ENCODE data around the gene MGAT4A. TPM values are rescaled to one million over a fixed set of nuclear protein-coding genes. Genes with fewer than 3 reads are reported as not detected.

Gene MGAT4A
- total RNA-seq, 4 donors from 2014 or later, result 4.2 to 14.1 (median 12.2) TPM

DNA sequence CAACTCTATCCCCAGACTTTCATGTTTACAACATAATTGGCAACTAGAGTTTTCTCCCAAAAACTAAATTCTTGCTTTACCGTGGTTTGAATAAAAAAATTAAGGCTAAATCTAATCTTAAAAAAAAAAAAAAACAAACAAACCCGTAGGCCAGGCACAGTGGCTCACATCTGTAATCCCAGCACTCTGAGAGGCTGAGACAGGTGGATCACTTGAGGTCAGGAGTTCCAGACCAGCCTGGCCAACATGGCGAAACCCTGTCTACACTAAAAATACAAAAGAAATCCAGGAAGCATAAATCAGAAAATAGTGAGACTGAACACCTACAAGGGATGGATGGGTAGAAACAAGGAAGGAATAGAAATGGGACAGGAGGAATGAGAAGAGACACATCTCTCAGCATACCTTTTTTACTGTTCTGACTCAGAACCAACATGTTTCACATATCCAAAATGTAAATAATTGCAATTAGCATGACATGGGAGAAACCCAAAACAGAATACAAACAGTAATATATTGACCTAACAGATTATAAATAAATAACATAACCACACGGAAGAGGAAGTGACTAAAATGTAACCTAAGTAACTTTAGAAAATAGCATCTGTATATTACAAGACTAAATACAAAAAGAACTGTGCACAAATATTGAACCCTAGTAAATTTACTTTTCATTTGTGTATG is 17.5 kb downstream of the MGAT4A start:
- no peaks in the 10 kb centered on the region for H3K9me3 ChIP-seq
- in situ Hi-C loops (cut with MboI; ENCODE audit: low sequenced_read_pairs in 4 of 4), result no loop called here
- H3K4me1 ChIP-seq, result peaks cover 0 to 18% of the 10 kb centered on the region in 2 donors
- TF ChIP-seq, protein P1, sequence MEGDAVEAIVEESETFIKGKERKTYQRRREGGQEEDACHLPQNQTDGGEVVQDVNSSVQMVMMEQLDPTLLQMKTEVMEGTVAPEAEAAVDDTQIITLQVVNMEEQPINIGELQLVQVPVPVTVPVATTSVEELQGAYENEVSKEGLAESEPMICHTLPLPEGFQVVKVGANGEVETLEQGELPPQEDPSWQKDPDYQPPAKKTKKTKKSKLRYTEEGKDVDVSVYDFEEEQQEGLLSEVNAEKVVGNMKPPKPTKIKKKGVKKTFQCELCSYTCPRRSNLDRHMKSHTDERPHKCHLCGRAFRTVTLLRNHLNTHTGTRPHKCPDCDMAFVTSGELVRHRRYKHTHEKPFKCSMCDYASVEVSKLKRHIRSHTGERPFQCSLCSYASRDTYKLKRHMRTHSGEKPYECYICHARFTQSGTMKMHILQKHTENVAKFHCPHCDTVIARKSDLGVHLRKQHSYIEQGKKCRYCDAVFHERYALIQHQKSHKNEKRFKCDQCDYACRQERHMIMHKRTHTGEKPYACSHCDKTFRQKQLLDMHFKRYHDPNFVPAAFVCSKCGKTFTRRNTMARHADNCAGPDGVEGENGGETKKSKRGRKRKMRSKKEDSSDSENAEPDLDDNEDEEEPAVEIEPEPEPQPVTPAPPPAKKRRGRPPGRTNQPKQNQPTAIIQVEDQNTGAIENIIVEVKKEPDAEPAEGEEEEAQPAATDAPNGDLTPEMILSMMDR (IDR thresholded peaks at IDR 0.05 in 4 of 5, conservative IDR thresholded peaks at IDR 0.05 in 1 of 5), result no peak
- no peak for TF ChIP-seq POLR2A (IDR thresholded peaks at IDR 0.05)
- no peaks in the 10 kb centered on the region for H3K36me3 ChIP-seq
- no peak for DNase-seq
- no peak overlapping the region for H3K4me3 ChIP-seq
- intact Hi-C loops (cut with DNase I; ENCODE audit: low total_unique reads), result no loop called here
- no peaks in the 10 kb centered on the region for H3K27me3 ChIP-seq
- ATAC-seq, result no peak
- H3K27ac ChIP-seq, result no peak overlapping the region

DNA sequence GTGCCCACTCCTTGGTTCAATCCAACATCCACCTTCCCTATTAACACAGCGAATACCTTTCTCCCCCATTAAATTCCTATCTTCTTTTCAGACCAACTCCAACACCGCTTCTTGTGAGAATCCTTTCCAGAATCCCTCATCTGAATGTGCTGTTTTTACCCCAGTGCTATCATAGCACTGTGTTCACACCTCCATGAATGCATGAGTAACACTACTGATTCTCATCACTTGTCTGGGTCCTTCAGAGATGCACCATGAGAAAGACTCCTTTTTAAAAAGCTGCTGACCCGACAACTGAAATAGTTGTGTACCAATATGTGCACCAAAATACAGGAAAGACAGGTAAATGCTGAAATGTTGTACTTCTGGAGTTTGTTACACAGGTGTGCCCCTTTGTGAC is 18.8 kb downstream of the MGAT4A start:
- Histone ChIP-seq H3K27me3 (no peaks in the 10 kb centered on the region), H3K4me1 (peaks cover 0 to 22% of the 10 kb centered on the region in 2 donors), H3K27ac (no peak overlapping the region), H3K9me3 (no peaks in the 10 kb centered on the region), H3K36me3 (no peaks in the 10 kb centered on the region), H3K4me3 (no peak overlapping the region)
- intact Hi-C loops (cut with DNase I; ENCODE audit: low total_unique reads), result no loop called here
- ATAC-seq (no peak), DNase-seq (no peak)
- in situ Hi-C loops (cut with MboI; ENCODE audit: low sequenced_read_pairs in 4 of 4), result no loop called here
- TF ChIP-seq, protein P1 (IDR thresholded peaks at IDR 0.05 in 4 of 5, conservative IDR thresholded peaks at IDR 0.05 in 1 of 5), result no peak
- TF ChIP-seq POLR2A (IDR thresholded peaks at IDR 0.05), result no peak

DNA sequence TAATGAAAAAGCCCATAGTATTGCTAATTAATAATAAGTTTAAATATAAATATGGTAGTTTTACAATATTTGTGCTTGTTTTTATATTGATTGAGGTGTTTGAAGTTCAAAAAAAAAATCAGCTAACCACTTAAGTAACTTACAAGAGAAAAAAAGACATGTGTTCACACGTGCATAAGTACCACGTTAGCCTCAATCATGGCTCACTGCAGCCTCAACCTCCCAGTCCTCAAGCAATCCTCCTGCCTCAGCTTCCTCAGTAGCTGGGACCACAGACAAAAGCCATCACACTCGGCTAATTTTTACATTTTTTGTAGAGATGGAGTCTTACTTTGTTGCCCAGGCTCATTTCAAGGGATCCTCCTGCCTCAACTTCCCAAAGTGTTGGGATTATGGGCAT is 19.4 kb downstream of the MGAT4A start:
- ATAC-seq (no peak), DNase-seq (no peak)
- Histone ChIP-seq H3K9me3 (no peaks in the 10 kb centered on the region), H3K4me3 (no peak overlapping the region), H3K4me1 (peaks cover 0 to 25% of the 10 kb centered on the region in 2 donors), H3K27ac (no peak overlapping the region), H3K36me3 (no peaks in the 10 kb centered on the region), H3K27me3 (no peaks in the 10 kb centered on the region)
- in situ Hi-C loops (cut with MboI; ENCODE audit: low sequenced_read_pairs in 4 of 4) (no loop called here), intact Hi-C loops (cut with DNase I; ENCODE audit: low total_unique reads) (no loop called here)
- TF ChIP-seq, protein P1 (IDR thresholded peaks at IDR 0.05 in 4 of 5, conservative IDR thresholded peaks at IDR 0.05 in 1 of 5), result no peak
- no peak for TF ChIP-seq POLR2A (IDR thresholded peaks at IDR 0.05)

DNA sequence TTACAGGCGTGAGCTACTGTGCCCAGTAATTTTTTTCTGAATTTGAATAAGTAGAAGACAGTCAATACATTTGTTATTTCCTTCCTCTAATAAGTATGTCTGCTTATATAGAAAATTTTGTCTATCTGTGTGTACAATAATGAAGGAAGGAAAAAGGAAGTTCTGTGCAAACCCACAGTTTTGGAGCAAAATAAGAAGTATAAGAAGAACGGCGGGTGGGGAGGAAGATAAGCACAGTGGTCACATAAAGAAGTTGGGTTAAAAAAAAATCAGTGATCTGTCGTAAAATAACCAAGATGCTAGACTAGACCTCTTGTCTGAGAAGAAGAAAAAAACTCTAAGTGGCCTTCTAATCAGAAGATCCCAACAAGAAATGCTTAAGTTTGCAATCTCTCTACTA is 20.2 kb downstream of the MGAT4A start:
- H3K9me3 ChIP-seq, result no peaks in the 10 kb centered on the region
- in situ Hi-C loops (cut with MboI; ENCODE audit: low sequenced_read_pairs in 4 of 4), result no loop called here
- intact Hi-C loops (cut with DNase I; ENCODE audit: low total_unique reads), result no loop called here
- no peak overlapping the region for H3K27ac ChIP-seq
- no peak overlapping the region for H3K4me3 ChIP-seq
- ATAC-seq (no peak), DNase-seq (no peak)
- H3K4me1 ChIP-seq, result peaks cover 0 to 25% of the 10 kb centered on the region in 2 donors
- TF ChIP-seq, protein P1 (IDR thresholded peaks at IDR 0.05 in 4 of 5, conservative IDR thresholded peaks at IDR 0.05 in 1 of 5), result no peak
- TF ChIP-seq POLR2A (IDR thresholded peaks at IDR 0.05), result no peak
- no peaks in the 10 kb centered on the region for H3K27me3 ChIP-seq
- no peaks in the 10 kb centered on the region for H3K36me3 ChIP-seq

DNA sequence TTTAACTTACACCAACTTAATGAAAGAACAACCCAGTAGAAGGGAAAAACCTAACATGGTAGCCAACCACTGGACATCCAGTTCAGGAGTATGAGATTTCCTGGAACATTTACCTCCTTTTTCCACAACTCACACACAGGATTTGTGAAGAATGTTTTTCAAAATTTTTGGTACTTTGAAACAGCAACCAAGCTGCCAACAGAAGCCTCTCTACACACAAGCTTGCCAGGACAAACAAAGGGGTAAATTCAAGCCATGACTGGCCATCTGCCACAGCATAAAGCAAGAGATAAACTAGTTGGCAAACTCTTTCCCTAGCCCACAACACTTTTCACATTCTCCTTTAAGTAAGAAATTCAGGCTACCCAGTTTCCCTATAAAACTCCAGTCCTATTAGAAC is 21.4 kb downstream of the MGAT4A start:
- in situ Hi-C loops (cut with MboI; ENCODE audit: low sequenced_read_pairs in 4 of 4), result no loop called here
- peaks cover 0 to 25% of the 10 kb centered on the region in 2 donors for H3K4me1 ChIP-seq
- H3K9me3 ChIP-seq, result no peaks in the 10 kb centered on the region
- TF ChIP-seq, protein P1 (IDR thresholded peaks at IDR 0.05 in 4 of 5, conservative IDR thresholded peaks at IDR 0.05 in 1 of 5), result no peak
- TF ChIP-seq POLR2A (IDR thresholded peaks at IDR 0.05), result no peak
- no peak overlapping the region for H3K27ac ChIP-seq
- H3K36me3 ChIP-seq, result no peaks in the 10 kb centered on the region
- H3K27me3 ChIP-seq, result no peaks in the 10 kb centered on the region
- H3K4me3 ChIP-seq, result no peak overlapping the region
- DNase-seq (no peak), ATAC-seq (no peak)
- intact Hi-C loops (cut with DNase I; ENCODE audit: low total_unique reads), result no loop called here

Measured in gastrocnemius medialis (tissue), 4 donors.